WTC11 (cell line): Measurements from ENCODE around the gene ST6GALNAC3. TPM values are rescaled to one million over a fixed set of nuclear protein-coding genes. Genes with fewer than 3 reads are reported as not detected.

Experiments used
- ATAC-seq: fragments of 200-7000 bp; cut with Tn5 transposase; 2 replicates; pipeline ENCODE4 v1.10.0; 2021; ENCODE audit warnings: mild to moderate bottlenecking, moderate library complexity
- CTCF ChIA-PET: fragments of 300-600 bp; sonication (Branson Sonifier 250); formaldehyde crosslinking; loops from one replicate; lab custom pipeline; 2021; ENCODE audit warnings: antibody characterized with exemption; lab: Charles Lee
- POLR2A ChIA-PET: fragments of 350-600 bp; sonication (Branson Sonifier 250); formaldehyde crosslinking; loops from one replicate; lab custom pipeline; 2021; ENCODE audit warnings: antibody characterized with exemption; lab: Charles Lee
- DNase-seq: peaks from one replicate; pipeline ENCODE4 v3.0.0; 2021; ENCODE audit warnings: low spot score
- H3K27ac Mint-ChIP-seq: 2 replicates; pipeline ENCODE4 v1.8.0; 2021; ENCODE audit warnings: mixed read lengths
- H3K27me3 Mint-ChIP-seq: 2 replicates; pipeline ENCODE4 v1.8.0; 2021; ENCODE audit warnings: low read depth, mild to moderate bottlenecking, moderate library complexity, mixed read lengths
- H3K36me3 Mint-ChIP-seq: 2 replicates; pipeline ENCODE4 v1.8.0; 2021; ENCODE audit warnings: mixed read lengths
- H3K4me1 Mint-ChIP-seq: 2 replicates; pipeline ENCODE4 v1.8.0; 2022; ENCODE audit warnings: mixed read lengths
- H3K4me3 Mint-ChIP-seq: 2 replicates; pipeline ENCODE4 v1.8.0; 2021; ENCODE audit warnings: mild to moderate bottlenecking, moderate library complexity, mixed read lengths
- H3K9me3 Mint-ChIP-seq: 2 replicates; pipeline ENCODE4 v1.8.0; 2021; ENCODE audit warnings: mixed read lengths
- CBFB ChIP-seq: sonication (generic); formaldehyde crosslinking; IDR thresholded peaks from 2 replicates; pipeline ENCODE4 v1.8.1; 2022; ENCODE audit warnings: mild to moderate bottlenecking, low read depth, missing genetic modification reagents
- GRHL2 ChIP-seq: fragments of 250-450 bp; sonication (Bioruptor Pico); IDR thresholded peaks from 2 replicates; pipeline ENCODE4 v1.8.0; 2022; ENCODE audit warnings: mild to moderate bottlenecking, moderate library complexity; ENCODE audit not compliant: insufficient replicate concordance, severe bottlenecking
- HMGA2 ChIP-seq: fragments of 250-450 bp; sonication (Bioruptor Pico); IDR thresholded peaks from 2 replicates; pipeline ENCODE4 v1.4.0; 2021; ENCODE audit warnings: mild to moderate bottlenecking, moderate library complexity
- JAZF1 ChIP-seq: fragments of 250-450 bp; sonication (Bioruptor Pico); IDR thresholded peaks from 2 replicates; pipeline ENCODE4 v1.9.0; 2021; ENCODE audit warnings: moderate library complexity, mild to moderate bottlenecking, inconsistent platforms
- JUN ChIP-seq: sonication (generic); formaldehyde crosslinking; IDR thresholded peaks from 2 replicates; pipeline ENCODE4 v1.8.0; 2023; ENCODE audit warnings: mild to moderate bottlenecking, missing genetic modification reagents
- SMAD3 ChIP-seq: sonication (generic); formaldehyde crosslinking; IDR thresholded peaks from 2 replicates; pipeline ENCODE4 v1.8.0; 2022; ENCODE audit warnings: missing genetic modification reagents, mild to moderate bottlenecking, borderline replicate concordance
- TEAD4 ChIP-seq: sonication (generic); formaldehyde crosslinking; IDR thresholded peaks from 2 replicates; pipeline ENCODE4 v1.8.0; 2022; ENCODE audit warnings: mild to moderate bottlenecking, missing genetic modification reagents
- ZNF219 ChIP-seq: sonication (generic); formaldehyde crosslinking; IDR thresholded peaks from 2 replicates; pipeline ENCODE4 v1.8.0; 2023; ENCODE audit warnings: missing genetic modification reagents, mild to moderate bottlenecking, borderline replicate concordance
- ZNF232 ChIP-seq: sonication (generic); formaldehyde crosslinking; IDR thresholded peaks from 2 replicates; pipeline ENCODE4 v1.8.0; 2022; ENCODE audit warnings: mild to moderate bottlenecking, missing genetic modification reagents
- ZNF263 ChIP-seq: sonication (generic); formaldehyde crosslinking; IDR thresholded peaks from 2 replicates; pipeline ENCODE4 v1.8.1; 2022; ENCODE audit warnings: low read depth, mild to moderate bottlenecking, moderate library complexity, missing genetic modification reagents
- ZNF396 ChIP-seq: fragments of 250-450 bp; sonication (Bioruptor Pico); IDR thresholded peaks from 2 replicates; pipeline ENCODE4 v1.8.0; 2021; ENCODE audit warnings: mild to moderate bottlenecking, moderate library complexity, borderline replicate concordance
- ZNF416 ChIP-seq: fragments of 250-450 bp; sonication (Bioruptor Pico); IDR thresholded peaks from 2 replicates; pipeline ENCODE4 v1.9.0; 2021; ENCODE audit warnings: mild to moderate bottlenecking, inconsistent platforms
- total RNA-seq: library from RNA; stranded (reverse); gene quantifications from 3 replicates; pipeline ENCODE4 v1.2.3, GENCODE V29; 2021
- TF ChIP-seq, protein P1 (sequence below): sonication (generic); formaldehyde crosslinking; IDR thresholded peaks from 2 replicates; pipeline ENCODE4 v1.8.1; 2023; ENCODE audit warnings: mild to moderate bottlenecking, missing genetic modification reagents
- TF ChIP-seq, protein P2 (sequence below): fragments of 250-450 bp; sonication (Bioruptor Pico); IDR thresholded peaks from 2 replicates; pipeline ENCODE4 v1.8.0; 2021; ENCODE audit warnings: mild to moderate bottlenecking
- TF ChIP-seq, protein P3 (sequence below): sonication (generic); formaldehyde crosslinking; conservative IDR thresholded peaks from 2 replicates; pipeline ENCODE4 v1.8.1; 2023; ENCODE audit warnings: mild to moderate bottlenecking, low read depth, missing genetic modification reagents, moderate library complexity
- TF ChIP-seq, protein P4 (sequence below): sonication (generic); formaldehyde crosslinking; IDR thresholded peaks from 2 replicates; pipeline ENCODE4 v1.8.0; 2022; ENCODE audit warnings: mild to moderate bottlenecking, missing genetic modification reagents
- TF ChIP-seq, protein P5 (sequence below): sonication (generic); formaldehyde crosslinking; IDR thresholded peaks from 2 replicates; pipeline ENCODE4 v1.8.1; 2023; ENCODE audit warnings: mild to moderate bottlenecking, missing genetic modification reagents

Gene ST6GALNAC3
- total RNA-seq, 1 experiment from 2014 or later = 11.9 TPM

DNA sequence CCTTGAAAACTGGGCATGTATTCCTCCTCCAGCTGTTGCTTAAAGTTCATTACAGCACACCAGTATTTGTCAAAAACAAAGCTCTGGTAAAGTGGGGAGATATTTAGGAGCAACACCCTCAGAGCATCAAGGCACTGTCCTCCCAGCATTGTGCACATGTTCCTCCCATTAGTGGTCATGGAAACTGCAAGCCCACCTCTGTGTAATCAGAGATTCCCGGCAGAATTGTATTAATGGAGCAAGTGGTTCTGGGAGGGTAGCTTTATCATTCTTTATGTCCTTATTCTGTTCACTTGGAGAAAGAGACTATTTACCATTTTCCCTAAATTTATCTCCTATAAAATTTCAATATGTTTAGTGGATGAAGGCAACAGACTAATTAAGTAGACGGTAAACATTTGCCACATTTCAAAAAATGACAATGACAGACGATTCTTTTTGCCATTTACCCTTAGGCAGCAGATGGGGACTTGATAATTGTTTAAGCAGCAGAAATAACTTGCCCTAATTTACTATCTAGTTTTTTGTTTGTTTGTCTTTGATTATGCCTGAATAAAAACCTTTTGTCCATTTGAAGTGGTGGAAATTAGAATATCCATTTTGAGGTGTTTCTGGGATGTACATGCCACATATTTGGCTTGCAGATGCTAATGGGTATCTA, 503.1 kb downstream of the ST6GALNAC3 start:
- DNase-seq = no peak
- TF ChIP-seq SMAD3 (CRISPR knock-in tag) = no peak
- no peak for TF ChIP-seq ZNF416 (CRISPR knock-in tag)
- TF ChIP-seq, protein P1, sequence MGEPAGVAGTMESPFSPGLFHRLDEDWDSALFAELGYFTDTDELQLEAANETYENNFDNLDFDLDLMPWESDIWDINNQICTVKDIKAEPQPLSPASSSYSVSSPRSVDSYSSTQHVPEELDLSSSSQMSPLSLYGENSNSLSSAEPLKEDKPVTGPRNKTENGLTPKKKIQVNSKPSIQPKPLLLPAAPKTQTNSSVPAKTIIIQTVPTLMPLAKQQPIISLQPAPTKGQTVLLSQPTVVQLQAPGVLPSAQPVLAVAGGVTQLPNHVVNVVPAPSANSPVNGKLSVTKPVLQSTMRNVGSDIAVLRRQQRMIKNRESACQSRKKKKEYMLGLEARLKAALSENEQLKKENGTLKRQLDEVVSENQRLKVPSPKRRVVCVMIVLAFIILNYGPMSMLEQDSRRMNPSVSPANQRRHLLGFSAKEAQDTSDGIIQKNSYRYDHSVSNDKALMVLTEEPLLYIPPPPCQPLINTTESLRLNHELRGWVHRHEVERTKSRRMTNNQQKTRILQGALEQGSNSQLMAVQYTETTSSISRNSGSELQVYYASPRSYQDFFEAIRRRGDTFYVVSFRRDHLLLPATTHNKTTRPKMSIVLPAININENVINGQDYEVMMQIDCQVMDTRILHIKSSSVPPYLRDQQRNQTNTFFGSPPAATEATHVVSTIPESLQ (CRISPR knock-in tag) = no peak
- no peak for TF ChIP-seq ZNF219 (CRISPR knock-in tag)
- no peak for TF ChIP-seq ZNF396 (CRISPR knock-in tag)
- TF ChIP-seq ZNF263 (CRISPR knock-in tag) = no peak
- TF ChIP-seq, protein P2, sequence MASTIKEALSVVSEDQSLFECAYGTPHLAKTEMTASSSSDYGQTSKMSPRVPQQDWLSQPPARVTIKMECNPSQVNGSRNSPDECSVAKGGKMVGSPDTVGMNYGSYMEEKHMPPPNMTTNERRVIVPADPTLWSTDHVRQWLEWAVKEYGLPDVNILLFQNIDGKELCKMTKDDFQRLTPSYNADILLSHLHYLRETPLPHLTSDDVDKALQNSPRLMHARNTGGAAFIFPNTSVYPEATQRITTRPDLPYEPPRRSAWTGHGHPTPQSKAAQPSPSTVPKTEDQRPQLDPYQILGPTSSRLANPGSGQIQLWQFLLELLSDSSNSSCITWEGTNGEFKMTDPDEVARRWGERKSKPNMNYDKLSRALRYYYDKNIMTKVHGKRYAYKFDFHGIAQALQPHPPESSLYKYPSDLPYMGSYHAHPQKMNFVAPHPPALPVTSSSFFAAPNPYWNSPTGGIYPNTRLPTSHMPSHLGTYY (CRISPR knock-in tag) = no peak
- no peak for TF ChIP-seq GRHL2 (CRISPR knock-in tag)
- TF ChIP-seq TEAD4 (CRISPR knock-in tag) = no peak
- TF ChIP-seq, protein P3, sequence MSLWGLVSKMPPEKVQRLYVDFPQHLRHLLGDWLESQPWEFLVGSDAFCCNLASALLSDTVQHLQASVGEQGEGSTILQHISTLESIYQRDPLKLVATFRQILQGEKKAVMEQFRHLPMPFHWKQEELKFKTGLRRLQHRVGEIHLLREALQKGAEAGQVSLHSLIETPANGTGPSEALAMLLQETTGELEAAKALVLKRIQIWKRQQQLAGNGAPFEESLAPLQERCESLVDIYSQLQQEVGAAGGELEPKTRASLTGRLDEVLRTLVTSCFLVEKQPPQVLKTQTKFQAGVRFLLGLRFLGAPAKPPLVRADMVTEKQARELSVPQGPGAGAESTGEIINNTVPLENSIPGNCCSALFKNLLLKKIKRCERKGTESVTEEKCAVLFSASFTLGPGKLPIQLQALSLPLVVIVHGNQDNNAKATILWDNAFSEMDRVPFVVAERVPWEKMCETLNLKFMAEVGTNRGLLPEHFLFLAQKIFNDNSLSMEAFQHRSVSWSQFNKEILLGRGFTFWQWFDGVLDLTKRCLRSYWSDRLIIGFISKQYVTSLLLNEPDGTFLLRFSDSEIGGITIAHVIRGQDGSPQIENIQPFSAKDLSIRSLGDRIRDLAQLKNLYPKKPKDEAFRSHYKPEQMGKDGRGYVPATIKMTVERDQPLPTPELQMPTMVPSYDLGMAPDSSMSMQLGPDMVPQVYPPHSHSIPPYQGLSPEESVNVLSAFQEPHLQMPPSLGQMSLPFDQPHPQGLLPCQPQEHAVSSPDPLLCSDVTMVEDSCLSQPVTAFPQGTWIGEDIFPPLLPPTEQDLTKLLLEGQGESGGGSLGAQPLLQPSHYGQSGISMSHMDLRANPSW = no peak
- TF ChIP-seq, protein P4, sequence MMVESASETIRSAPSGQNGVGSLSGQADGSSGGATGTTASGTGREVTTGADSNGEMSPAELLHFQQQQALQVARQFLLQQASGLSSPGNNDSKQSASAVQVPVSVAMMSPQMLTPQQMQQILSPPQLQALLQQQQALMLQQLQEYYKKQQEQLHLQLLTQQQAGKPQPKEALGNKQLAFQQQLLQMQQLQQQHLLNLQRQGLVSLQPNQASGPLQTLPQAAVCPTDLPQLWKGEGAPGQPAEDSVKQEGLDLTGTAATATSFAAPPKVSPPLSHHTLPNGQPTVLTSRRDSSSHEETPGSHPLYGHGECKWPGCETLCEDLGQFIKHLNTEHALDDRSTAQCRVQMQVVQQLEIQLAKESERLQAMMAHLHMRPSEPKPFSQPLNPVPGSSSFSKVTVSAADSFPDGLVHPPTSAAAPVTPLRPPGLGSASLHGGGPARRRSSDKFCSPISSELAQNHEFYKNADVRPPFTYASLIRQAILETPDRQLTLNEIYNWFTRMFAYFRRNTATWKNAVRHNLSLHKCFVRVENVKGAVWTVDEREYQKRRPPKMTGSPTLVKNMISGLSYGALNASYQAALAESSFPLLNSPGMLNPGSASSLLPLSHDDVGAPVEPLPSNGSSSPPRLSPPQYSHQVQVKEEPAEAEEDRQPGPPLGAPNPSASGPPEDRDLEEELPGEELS (CRISPR knock-in tag) = no peak
- TF ChIP-seq JUN (CRISPR knock-in tag) = no peak
- TF ChIP-seq CBFB (CRISPR knock-in tag) = no peak
- TF ChIP-seq ZNF232 (CRISPR knock-in tag) = no peak
- TF ChIP-seq, protein P5, sequence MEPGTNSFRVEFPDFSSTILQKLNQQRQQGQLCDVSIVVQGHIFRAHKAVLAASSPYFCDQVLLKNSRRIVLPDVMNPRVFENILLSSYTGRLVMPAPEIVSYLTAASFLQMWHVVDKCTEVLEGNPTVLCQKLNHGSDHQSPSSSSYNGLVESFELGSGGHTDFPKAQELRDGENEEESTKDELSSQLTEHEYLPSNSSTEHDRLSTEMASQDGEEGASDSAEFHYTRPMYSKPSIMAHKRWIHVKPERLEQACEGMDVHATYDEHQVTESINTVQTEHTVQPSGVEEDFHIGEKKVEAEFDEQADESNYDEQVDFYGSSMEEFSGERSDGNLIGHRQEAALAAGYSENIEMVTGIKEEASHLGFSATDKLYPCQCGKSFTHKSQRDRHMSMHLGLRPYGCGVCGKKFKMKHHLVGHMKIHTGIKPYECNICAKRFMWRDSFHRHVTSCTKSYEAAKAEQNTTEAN (CRISPR knock-in tag) = no peak
- no peak for TF ChIP-seq HMGA2
- TF ChIP-seq JAZF1 (CRISPR knock-in tag) = no peak
- TF ChIP-seq, all 79 proteins: peak for 0
- ChIA-PET CTCF (no interaction called here), POLR2A (interaction anchor here (0.6 kb wide), 1 partner anchor 29 kb away, joined by 3 read pairs; no protein-coding TSS in a partner anchor)
- peaks cover 46% of the 10 kb centered on the region for H3K4me1 Mint-ChIP-seq
- H3K27me3 Mint-ChIP-seq = no peaks in the 10 kb centered on the region
- H3K4me3 Mint-ChIP-seq = no peak overlapping the region
- no peak; the same call in 1 of the 2 replicates for ATAC-seq
- peaks cover 4% of the 10 kb centered on the region for H3K9me3 Mint-ChIP-seq
- no peak overlapping the region for H3K27ac Mint-ChIP-seq
- no peaks in the 10 kb centered on the region for H3K36me3 Mint-ChIP-seq
